Breast epithelium (tissue), 4 donors: ENCODE measurements around the gene VKORC1. TPM values are rescaled to one million over a fixed set of nuclear protein-coding genes. Genes with fewer than 3 reads are reported as not detected.

ENCODE experiments used
- DNase-seq, 2 donors: peaks; one replicate each; pipeline ENCODE4 v3.0.0-alpha.2; 2019; ENCODE audit warnings: low spot score in 2 of 2
- H3K27ac ChIP-seq, 2 donors: fragments of 200-600 bp; sonication (generic) in 1 of 2; one replicate each; pipeline ENCODE4 v1.5.1; 2016 to 2019; ENCODE audit warnings: mild to moderate bottlenecking in 1 of 2
- H3K27me3 ChIP-seq, 2 donors: fragments of 200-600 bp; sonication (generic) in 1 of 2; one replicate each; pipeline versions ENCODE4 v1.5.1 to v1.6.0; 2017 to 2019; ENCODE audit warnings: control low read depth in 1 of 2, mild to moderate bottlenecking in 1 of 2
- H3K36me3 ChIP-seq: fragments of 200-600 bp; one replicate; pipeline ENCODE4 v1.5.1; 2019
- H3K4me1 ChIP-seq, 2 donors: fragments of 200-600 bp; sonication (generic); one replicate each; pipeline ENCODE4 v1.5.1; 2016 to 2019; ENCODE audit warnings: control low read depth in 1 of 2
- H3K4me3 ChIP-seq, 3 donors: fragments of 200-600 bp; sonication (generic); 1 replicate in 2 of 3; 2 replicates in 1 of 3; pipeline ENCODE4 v1.5.1; 2016 to 2019; ENCODE audit warnings: mild to moderate bottlenecking in 3 of 3, moderate library complexity in 2 of 3
- H3K9me3 ChIP-seq, 2 donors: fragments of 200-600 bp; sonication (generic) in 1 of 2; one replicate each; pipeline ENCODE4 v1.5.1; 2016 to 2019; ENCODE audit warnings: control low read depth in 1 of 2
- POLR2A ChIP-seq: fragments of 450-650 bp; IDR thresholded peaks from one replicate; pipeline ENCODE4 v1.6.1; 2016; ENCODE audit warnings: antibody characterized with exemption, mild to moderate bottlenecking, moderate library complexity
- POLR2AphosphoS5 ChIP-seq, 3 donors: sonication (generic); formaldehyde crosslinking; IDR thresholded peaks; one replicate each; pipeline ENCODE4 v1.6.1; 2017; ENCODE audit warnings: antibody characterized with exemption in 3 of 3
- intact Hi-C: fragments of 100-400 bp; cut with DNase I; formaldehyde crosslinking; loops from one replicate; pipeline ENCODE4 v1.15.1; 2023; ENCODE audit warnings: low total_unique reads
- total RNA-seq, 3 donors: library from RNA; depleted of rRNA; stranded (reverse); fragments of >200 nt; gene quantifications; one replicate each; pipeline ENCODE4 v1.1.0, GENCODE V29; 2016
- TF ChIP-seq, protein P1 (sequence below), 3 donors: fragments of 450-650 bp; IDR thresholded peaks; one replicate each; pipeline ENCODE4 v1.5.1; 2016 to 2017; ENCODE audit warnings: antibody characterized with exemption in 3 of 3, mild to moderate bottlenecking in 3 of 3, moderate library complexity in 3 of 3

VKORC1 gene
- total RNA-seq, 3 donors from 2014 or later, result 82.6 to 143 (median 86.3) TPM

DNA sequence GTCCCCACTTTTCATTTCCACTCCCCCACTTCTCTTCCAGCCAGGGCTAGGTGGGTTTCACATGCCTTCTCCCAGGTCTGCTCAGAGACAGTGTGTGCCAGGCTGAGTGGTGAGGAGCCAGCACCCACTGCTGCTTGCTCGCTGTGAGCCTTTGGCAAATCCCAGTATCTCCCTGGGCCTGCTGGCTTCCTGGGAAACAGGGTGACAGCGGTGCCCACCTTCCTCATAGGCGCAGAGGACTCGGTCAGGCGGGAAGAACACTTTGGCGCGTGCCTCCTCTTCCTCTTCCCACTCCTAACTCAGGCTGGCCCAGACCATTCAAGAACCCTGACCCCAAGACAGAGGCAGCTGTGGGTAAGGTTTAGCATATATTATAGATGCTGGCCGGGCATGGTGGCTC is 5.4 kb downstream of the VKORC1 start:
- Histone ChIP-seq H3K4me3 (no peak overlapping the region), H3K4me1 (peaks cover 0 to 5% of the 10 kb centered on the region in 2 donors), H3K9me3 (no peaks in the 10 kb centered on the region), H3K27ac (no peak overlapping the region), H3K27me3 (no peaks in the 10 kb centered on the region), H3K36me3 (no peaks in the 10 kb centered on the region)
- intact Hi-C loops, result no loop called here
- TF ChIP-seq, protein P1, sequence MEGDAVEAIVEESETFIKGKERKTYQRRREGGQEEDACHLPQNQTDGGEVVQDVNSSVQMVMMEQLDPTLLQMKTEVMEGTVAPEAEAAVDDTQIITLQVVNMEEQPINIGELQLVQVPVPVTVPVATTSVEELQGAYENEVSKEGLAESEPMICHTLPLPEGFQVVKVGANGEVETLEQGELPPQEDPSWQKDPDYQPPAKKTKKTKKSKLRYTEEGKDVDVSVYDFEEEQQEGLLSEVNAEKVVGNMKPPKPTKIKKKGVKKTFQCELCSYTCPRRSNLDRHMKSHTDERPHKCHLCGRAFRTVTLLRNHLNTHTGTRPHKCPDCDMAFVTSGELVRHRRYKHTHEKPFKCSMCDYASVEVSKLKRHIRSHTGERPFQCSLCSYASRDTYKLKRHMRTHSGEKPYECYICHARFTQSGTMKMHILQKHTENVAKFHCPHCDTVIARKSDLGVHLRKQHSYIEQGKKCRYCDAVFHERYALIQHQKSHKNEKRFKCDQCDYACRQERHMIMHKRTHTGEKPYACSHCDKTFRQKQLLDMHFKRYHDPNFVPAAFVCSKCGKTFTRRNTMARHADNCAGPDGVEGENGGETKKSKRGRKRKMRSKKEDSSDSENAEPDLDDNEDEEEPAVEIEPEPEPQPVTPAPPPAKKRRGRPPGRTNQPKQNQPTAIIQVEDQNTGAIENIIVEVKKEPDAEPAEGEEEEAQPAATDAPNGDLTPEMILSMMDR (IDR thresholded peaks at IDR 0.05), result no peak
- no peak for TF ChIP-seq POLR2A
- no peak for TF ChIP-seq POLR2AphosphoS5 (IDR thresholded peaks at IDR 0.05)
- no peak for DNase-seq

DNA sequence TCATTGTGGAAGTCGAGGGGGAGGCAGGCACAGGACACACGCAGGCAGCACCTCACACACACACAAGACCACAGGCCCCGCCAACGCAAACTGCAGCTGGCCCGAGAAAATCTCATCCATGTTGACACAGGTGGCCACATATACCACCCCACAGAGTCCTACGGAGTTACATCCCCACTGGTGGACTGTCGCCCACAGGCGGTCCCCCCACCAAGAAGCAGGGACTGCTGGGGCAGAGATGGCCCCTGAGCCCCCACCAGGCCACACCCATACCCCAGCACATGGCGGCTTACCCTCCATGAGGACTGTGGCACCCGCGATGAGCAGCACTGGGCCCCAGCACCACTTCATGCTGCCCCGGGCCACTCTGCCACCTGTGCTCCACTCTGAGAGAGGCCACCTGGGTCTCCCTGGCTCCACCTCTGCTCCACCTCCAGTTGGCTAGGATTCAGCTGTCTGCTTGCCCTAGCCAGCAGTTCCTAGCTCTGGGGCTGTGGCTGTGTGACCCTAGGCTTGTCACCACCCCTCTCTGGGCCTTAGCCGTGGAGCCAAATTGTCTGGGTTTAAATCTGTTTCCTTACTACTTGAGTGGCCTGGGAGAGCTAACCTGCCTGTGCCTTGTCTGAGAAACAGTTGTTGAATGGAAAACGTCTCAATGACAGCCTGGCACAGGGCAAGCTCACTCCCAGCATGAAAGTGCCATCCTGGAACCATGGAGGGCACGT is 6.0 kb downstream of the VKORC1 start, which contains the start of gene PRSS53:
PRSS53 (minus strand) TSS at position 485 of the 725 bp plus-strand sequence; CDS start at position 351, 134 bp downstream.
- TF ChIP-seq, protein P1 (IDR thresholded peaks at IDR 0.05), result no peak
- TF ChIP-seq POLR2A (no peak), POLR2AphosphoS5 (IDR thresholded peaks at IDR 0.05) (no peak)
- H3K27me3 ChIP-seq, result no peaks in the 10 kb centered on the region
- H3K9me3 ChIP-seq, result no peaks in the 10 kb centered on the region
- H3K4me1 ChIP-seq, result peaks cover 0 to 5% of the 10 kb centered on the region in 2 donors
- no peaks in the 10 kb centered on the region for H3K36me3 ChIP-seq
- no peak for DNase-seq
- intact Hi-C loops, result no loop called here
- H3K27ac ChIP-seq, result no peak within 1 kb of the TSS
- no peak within 1 kb of the TSS for H3K4me3 ChIP-seq

DNA sequence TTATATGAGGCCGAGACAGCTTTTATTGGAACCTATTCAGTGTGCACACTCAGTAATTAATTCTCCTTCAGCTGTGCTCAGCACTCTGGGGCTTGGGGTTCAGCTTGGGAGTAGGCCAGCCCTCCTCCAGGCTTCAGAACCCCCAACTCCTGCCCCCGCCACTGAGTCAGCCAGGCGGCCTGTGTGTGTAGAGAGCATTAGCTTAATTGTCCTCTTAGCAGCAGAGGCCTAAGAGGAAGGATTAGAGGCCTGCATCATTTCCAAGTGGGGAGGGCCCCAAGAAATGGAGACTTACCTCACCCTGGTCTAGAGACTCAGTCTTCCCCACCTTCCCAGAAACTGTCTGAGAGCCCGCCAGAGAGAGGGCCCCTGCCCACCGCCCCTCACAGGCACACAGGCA is 6.6 kb downstream of the VKORC1 start:
- Histone ChIP-seq H3K27ac (no peak overlapping the region), H3K4me3 (no peak overlapping the region), H3K36me3 (no peaks in the 10 kb centered on the region), H3K27me3 (no peaks in the 10 kb centered on the region), H3K4me1 (peaks cover 0 to under 1% of the 10 kb centered on the region in 2 donors), H3K9me3 (no peaks in the 10 kb centered on the region)
- intact Hi-C loops, result no loop called here
- no peak for DNase-seq
- TF ChIP-seq, protein P1 (IDR thresholded peaks at IDR 0.05), result no peak
- TF ChIP-seq POLR2A (no peak), POLR2AphosphoS5 (IDR thresholded peaks at IDR 0.05) (no peak)

DNA sequence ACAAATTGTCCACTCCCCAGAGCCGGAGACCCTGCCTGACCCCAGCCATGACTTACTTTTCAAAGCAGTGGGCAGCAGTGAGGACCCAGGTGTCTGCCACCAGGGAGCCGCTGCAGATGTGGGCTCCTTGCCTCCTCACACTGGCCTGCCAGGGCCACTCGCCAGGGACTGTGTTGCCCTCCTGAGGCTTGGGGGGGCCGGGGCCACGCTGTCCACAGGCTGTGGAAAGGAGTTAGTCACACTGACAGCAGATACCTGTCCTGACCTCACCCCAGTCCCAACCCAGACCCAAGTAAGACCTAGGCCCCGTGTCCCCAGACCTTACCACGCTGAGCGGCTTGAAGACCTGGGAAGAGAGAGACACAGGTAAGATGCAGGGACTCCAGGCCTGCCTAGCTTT is 7.1 kb downstream of the VKORC1 start:
- Histone ChIP-seq H3K4me1 (no peaks in the 10 kb centered on the region), H3K36me3 (no peaks in the 10 kb centered on the region), H3K27me3 (no peaks in the 10 kb centered on the region), H3K4me3 (no peak overlapping the region), H3K27ac (no peak overlapping the region), H3K9me3 (no peaks in the 10 kb centered on the region)
- no peak for DNase-seq
- TF ChIP-seq, protein P1 (IDR thresholded peaks at IDR 0.05), result no peak
- TF ChIP-seq POLR2AphosphoS5 (IDR thresholded peaks at IDR 0.05) (no peak), POLR2A (no peak)
- intact Hi-C loops, result no loop called here

DNA sequence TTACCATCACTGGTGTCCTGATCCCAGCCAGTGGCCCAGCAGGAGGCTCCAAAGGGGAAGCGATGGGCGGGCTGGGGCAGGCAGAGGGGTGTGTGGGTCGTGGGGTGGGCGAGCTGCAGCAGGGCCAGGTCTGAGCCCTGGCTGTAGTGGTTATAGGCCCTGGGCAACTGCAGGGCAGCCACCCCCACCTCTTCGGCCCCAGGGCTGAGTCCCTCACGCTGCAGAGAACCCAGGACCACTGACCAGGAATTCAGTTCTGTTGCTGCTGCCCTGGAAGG is 8.0 kb downstream of the VKORC1 start:
- DNase-seq, result no peak
- no peak overlapping the region for H3K4me3 ChIP-seq
- intact Hi-C loops, result no loop called here
- H3K27ac ChIP-seq, result no peak overlapping the region
- no peaks in the 10 kb centered on the region for H3K4me1 ChIP-seq
- H3K9me3 ChIP-seq, result no peaks in the 10 kb centered on the region
- TF ChIP-seq, protein P1 (IDR thresholded peaks at IDR 0.05), result no peak
- no peak for TF ChIP-seq POLR2A
- no peak for TF ChIP-seq POLR2AphosphoS5 (IDR thresholded peaks at IDR 0.05)
- H3K36me3 ChIP-seq, result no peaks in the 10 kb centered on the region
- H3K27me3 ChIP-seq, result no peaks in the 10 kb centered on the region
